Muscle layer of colon (tissue), 2 donors: ENCODE data around the gene CDKN2B.

Experiments used
- H3K27ac ChIP-seq: one replicate; pipeline ENCODE4 v1.7.0; 2013; ENCODE audit warnings: low read depth, mild to moderate bottlenecking, low read length, moderate library complexity
- H3K27me3 ChIP-seq, 2 donors: one replicate each; pipeline ENCODE4 v1.7.0; 2013; ENCODE audit warnings: low read length in 2 of 2, mild to moderate bottlenecking in 2 of 2; ENCODE audit not compliant: insufficient read depth in 2 of 2, control insufficient read depth in 1 of 2
- H3K36me3 ChIP-seq: one replicate; pipeline ENCODE4 v1.7.0; 2013; ENCODE audit warnings: mild to moderate bottlenecking, low read length; ENCODE audit not compliant: insufficient read depth
- H3K4me1 ChIP-seq: one replicate; pipeline ENCODE4 v1.7.0; 2013; ENCODE audit warnings: mild to moderate bottlenecking, low read length; ENCODE audit not compliant: insufficient read depth
- H3K4me3 ChIP-seq, 2 donors: one replicate each; pipeline ENCODE4 v1.7.0; 2013; ENCODE audit warnings: low read length in 2 of 2, low read depth in 1 of 2, mild to moderate bottlenecking in 1 of 2, moderate library complexity in 1 of 2
- H3K9ac ChIP-seq: one replicate; pipeline ENCODE4 v1.7.0; 2013; ENCODE audit warnings: low read length
- H3K9me3 ChIP-seq: one replicate; pipeline ENCODE4 v1.7.0; 2013; ENCODE audit warnings: mild to moderate bottlenecking, low read length
- donor health status: abdominal sarcoma.
- donor health status: Adenocarcinoma of cecum.

Gene CDKN2B

GRCh38 chr9:22046243-22046885 lies 37.3 kb upstream of the CDKN2B start:
- H3K36me3 ChIP-seq, result no peaks in the 10 kb centered on the region
- H3K4me1 ChIP-seq, result no peaks in the 10 kb centered on the region
- H3K27me3 ChIP-seq, result no peaks in the 10 kb centered on the region
- no peak overlapping the region for H3K27ac ChIP-seq
- no peak overlapping the region for H3K4me3 ChIP-seq
- no peaks in the 10 kb centered on the region for H3K9me3 ChIP-seq
- no peak overlapping the region for H3K9ac ChIP-seq

GRCh38 chr9:22045423-22045822 lies 36.3 kb upstream of the CDKN2B start:
- Histone ChIP-seq H3K27me3 (no peaks in the 10 kb centered on the region), H3K36me3 (no peaks in the 10 kb centered on the region), H3K27ac (no peak overlapping the region), H3K9me3 (no peaks in the 10 kb centered on the region), H3K4me1 (no peaks in the 10 kb centered on the region), H3K4me3 (no peak overlapping the region), H3K9ac (no peak overlapping the region)

GRCh38 chr9:22044583-22044982 lies 35.5 kb upstream of the CDKN2B start:
- Histone ChIP-seq H3K27me3 (no peaks in the 10 kb centered on the region), H3K4me3 (no peak overlapping the region), H3K9me3 (no peaks in the 10 kb centered on the region), H3K4me1 (no peaks in the 10 kb centered on the region), H3K27ac (no peak overlapping the region), H3K9ac (no peak overlapping the region), H3K36me3 (no peaks in the 10 kb centered on the region)

GRCh38 chr9:22043928-22044327 lies 34.8 kb upstream of the CDKN2B start:
- Histone ChIP-seq H3K27ac (no peak overlapping the region), H3K9me3 (no peaks in the 10 kb centered on the region), H3K27me3 (no peaks in the 10 kb centered on the region), H3K4me1 (no peaks in the 10 kb centered on the region), H3K36me3 (no peaks in the 10 kb centered on the region), H3K4me3 (no peak overlapping the region), H3K9ac (no peak overlapping the region)

GRCh38 chr9:22041775-22042174 lies 32.7 kb upstream of the CDKN2B start:
- Histone ChIP-seq H3K27ac (no peak overlapping the region), H3K36me3 (no peaks in the 10 kb centered on the region), H3K4me3 (no peak overlapping the region), H3K9me3 (no peaks in the 10 kb centered on the region), H3K4me1 (no peaks in the 10 kb centered on the region), H3K27me3 (no peaks in the 10 kb centered on the region), H3K9ac (no peak overlapping the region)

- Histone ChIP-seq H3K9me3 (no peaks in the 10 kb centered on the region), H3K27me3 (no peaks in the 10 kb centered on the region), H3K27ac (no peak overlapping the region), H3K36me3 (no peaks in the 10 kb centered on the region), H3K4me3 (no peak overlapping the region), H3K4me1 (no peaks in the 10 kb centered on the region), H3K9ac (no peak overlapping the region)
Measured at GRCh38 chr9:22041344-22041743, 32.2 kb upstream of the CDKN2B start.

- Histone ChIP-seq H3K4me1 (no peaks in the 10 kb centered on the region), H3K9me3 (no peaks in the 10 kb centered on the region), H3K36me3 (no peaks in the 10 kb centered on the region), H3K9ac (no peak overlapping the region), H3K4me3 (no peak overlapping the region), H3K27ac (no peak overlapping the region), H3K27me3 (no peaks in the 10 kb centered on the region)
Measured at GRCh38 chr9:22040760-22041159, 31.7 kb upstream of the CDKN2B start.

- Histone ChIP-seq H3K9ac (no peak overlapping the region), H3K4me1 (no peaks in the 10 kb centered on the region), H3K9me3 (no peaks in the 10 kb centered on the region), H3K27ac (no peak overlapping the region), H3K27me3 (no peaks in the 10 kb centered on the region), H3K36me3 (no peaks in the 10 kb centered on the region), H3K4me3 (no peak overlapping the region)
Measured at GRCh38 chr9:22039258-22039657, 30.2 kb upstream of the CDKN2B start.

GRCh38 chr9:22037954-22038690 lies 29.0 kb upstream of the CDKN2B start:
- H3K36me3 ChIP-seq, result no peaks in the 10 kb centered on the region
- H3K27me3 ChIP-seq, result no peaks in the 10 kb centered on the region
- no peak overlapping the region for H3K4me3 ChIP-seq
- no peaks in the 10 kb centered on the region for H3K4me1 ChIP-seq
- no peaks in the 10 kb centered on the region for H3K9me3 ChIP-seq
- H3K9ac ChIP-seq, result no peak overlapping the region
- no peak overlapping the region for H3K27ac ChIP-seq

- Histone ChIP-seq H3K9me3 (no peaks in the 10 kb centered on the region), H3K4me3 (no peak overlapping the region), H3K27ac (no peak overlapping the region), H3K27me3 (no peaks in the 10 kb centered on the region), H3K36me3 (no peaks in the 10 kb centered on the region), H3K9ac (no peak overlapping the region), H3K4me1 (no peaks in the 10 kb centered on the region)
Measured at GRCh38 chr9:22036866-22037626, 27.9 kb upstream of the CDKN2B start.

GRCh38 chr9:22035591-22036011 lies 26.5 kb upstream of the CDKN2B start:
- Histone ChIP-seq H3K9ac (no peak overlapping the region), H3K36me3 (no peaks in the 10 kb centered on the region), H3K27ac (no peak overlapping the region), H3K4me3 (no peak overlapping the region), H3K9me3 (no peaks in the 10 kb centered on the region), H3K27me3 (no peaks in the 10 kb centered on the region), H3K4me1 (no peaks in the 10 kb centered on the region)
